Measurements from ENCODE around the gene C20orf96. TPM values are rescaled to one million over a fixed set of nuclear protein-coding genes. Genes with fewer than 3 reads are reported as not detected.
"Not testable (repeated sequence)": the region's sequence is repeated elsewhere in the genome, so short reads cannot be mapped to it uniquely, and the experiment has no call there.

Gene C20orf96
- total RNA-seq, 1 donor from 2014 or later: 27.5 TPM

GRCh38 chr20:235891-236290 lies 54.7 kb downstream of the C20orf96 start:
- Mint-ChIP-seq H3K27ac (ENCODE audit: unreplicated experiment) (no peak overlapping the region), H3K4me3 (ENCODE audit: unreplicated experiment) (no peak overlapping the region), H3K9me3 (ENCODE audit: unreplicated experiment) (no peaks in the 10 kb centered on the region), H3K36me3 (ENCODE audit: low read depth, unreplicated experiment) (no peaks in the 10 kb centered on the region), H3K27me3 (ENCODE audit: unreplicated experiment) (peaks cover 2% of the 10 kb centered on the region), H3K4me1 (ENCODE audit: unreplicated experiment) (no peaks in the 10 kb centered on the region)
- TF ChIP-seq CTCF (IDR thresholded peaks at IDR 0.05; ENCODE audit: unreplicated experiment): no peak
- DNase-seq (ENCODE audit: low spot score): no peak

GRCh38 chr20:227439-228105 lies 63.0 kb downstream of the C20orf96 start:
- Mint-ChIP-seq H3K9me3 (ENCODE audit: unreplicated experiment) (no peaks in the 10 kb centered on the region), H3K36me3 (ENCODE audit: low read depth, unreplicated experiment) (no peaks in the 10 kb centered on the region), H3K4me1 (ENCODE audit: unreplicated experiment) (peaks cover 6% of the 10 kb centered on the region), H3K27ac (ENCODE audit: unreplicated experiment) (no peak overlapping the region), H3K27me3 (ENCODE audit: unreplicated experiment) (no peaks in the 10 kb centered on the region), H3K4me3 (ENCODE audit: unreplicated experiment) (no peak overlapping the region)
- DNase-seq (ENCODE audit: low spot score): no peak
- no peak for TF ChIP-seq CTCF (IDR thresholded peaks at IDR 0.05; ENCODE audit: unreplicated experiment)

GRCh38 chr20:226958-227357 lies 63.6 kb downstream of the C20orf96 start, which contains the start of gene DEFB129:
TSS of gene DEFB129 (plus strand) at chr20:227258. CDS start at chr20:227289, 31 bp downstream.
- DNase-seq (ENCODE audit: low spot score): no peak
- Mint-ChIP-seq H3K4me3 (ENCODE audit: unreplicated experiment) (no peak within 1 kb of the TSS), H3K36me3 (ENCODE audit: low read depth, unreplicated experiment) (no peaks in the 10 kb centered on the region), H3K4me1 (ENCODE audit: unreplicated experiment) (peaks cover 6% of the 10 kb centered on the region), H3K9me3 (ENCODE audit: unreplicated experiment) (no peaks in the 10 kb centered on the region), H3K27ac (ENCODE audit: unreplicated experiment) (no peak within 1 kb of the TSS), H3K27me3 (ENCODE audit: unreplicated experiment) (no peaks in the 10 kb centered on the region)
- no peak for TF ChIP-seq CTCF (IDR thresholded peaks at IDR 0.05; ENCODE audit: unreplicated experiment)

GRCh38 chr20:225879-226278 lies 64.7 kb downstream of the C20orf96 start:
- not testable (repeated sequence) for H3K9me3 Mint-ChIP-seq (ENCODE audit: unreplicated experiment); H3K4me1 Mint-ChIP-seq (ENCODE audit: unreplicated experiment); DNase-seq (ENCODE audit: low spot score); H3K27ac Mint-ChIP-seq (ENCODE audit: unreplicated experiment); H3K36me3 Mint-ChIP-seq (ENCODE audit: low read depth, unreplicated experiment); H3K27me3 Mint-ChIP-seq (ENCODE audit: unreplicated experiment); H3K4me3 Mint-ChIP-seq (ENCODE audit: unreplicated experiment)

- TF ChIP-seq CTCF (IDR thresholded peaks at IDR 0.05; ENCODE audit: unreplicated experiment): no peak
- no peaks in the 10 kb centered on the region for H3K36me3 Mint-ChIP-seq (ENCODE audit: low read depth, unreplicated experiment)
Observed at GRCh38 chr20:221258-221830, 69.2 kb downstream of the C20orf96 start.

More at GRCh38 chr20:221258-221830, 69.2 kb downstream of the C20orf96 start:
- Mint-ChIP-seq H3K4me1 (ENCODE audit: unreplicated experiment) (no peaks in the 10 kb centered on the region), H3K27me3 (ENCODE audit: unreplicated experiment) (peaks cover 2% of the 10 kb centered on the region), H3K27ac (ENCODE audit: unreplicated experiment) (no peak overlapping the region), H3K9me3 (ENCODE audit: unreplicated experiment) (no peaks in the 10 kb centered on the region), H3K4me3 (ENCODE audit: unreplicated experiment) (no peak overlapping the region)
- no peak for DNase-seq (ENCODE audit: low spot score)

Other genes starting within 250 kb of the C20orf96 start
- not detected for gene DEFB125, start 203.1 kb downstream of the C20orf96 start, total RNA-seq (ENCODE audit: unreplicated experiment)
- not detected for gene DEFB126, start 148.2 kb downstream of the C20orf96 start, total RNA-seq (ENCODE audit: unreplicated experiment)
- gene DEFB127, start 133.3 kb downstream of the C20orf96 start, total RNA-seq (ENCODE audit: unreplicated experiment): not detected
- not detected for gene DEFB128, start 101.0 kb downstream of the C20orf96 start, total RNA-seq (ENCODE audit: unreplicated experiment)
- gene DEFB129, start 63.5 kb downstream of the C20orf96 start, total RNA-seq (ENCODE audit: unreplicated experiment): not detected
- gene DEFB132, start 33.0 kb downstream of the C20orf96 start, total RNA-seq (ENCODE audit: unreplicated experiment): not detected
- 40.0 TPM for gene ZCCHC3, start 6.8 kb upstream of the C20orf96 start, total RNA-seq (ENCODE audit: unreplicated experiment)
- 64.7 TPM for gene SOX12, start 34.8 kb upstream of the C20orf96 start, total RNA-seq (ENCODE audit: unreplicated experiment)
- 43.2 TPM for gene NRSN2, start 56.4 kb upstream of the C20orf96 start, total RNA-seq (ENCODE audit: unreplicated experiment)
- 24.2 TPM for gene TRIB3, start 90.0 kb upstream of the C20orf96 start, total RNA-seq (ENCODE audit: unreplicated experiment)
- 68.8 TPM for gene RBCK1, start 117.5 kb upstream of the C20orf96 start, total RNA-seq (ENCODE audit: unreplicated experiment)
- gene TBC1D20, start 171.8 kb upstream of the C20orf96 start, total RNA-seq (ENCODE audit: unreplicated experiment): 29.9 TPM